GM06990 (cell line): ENCODE results near the gene SH3PXD2B.

Source experiments
- DNase-seq: peaks from one replicate; pipeline ENCODE4 v3.0.0-alpha.2; 2011; ENCODE audit not compliant: insufficient read length; ENCODE audit errors: extremely low read depth
- H3K27me3 ChIP-seq: replicated peaks from 2 replicates; pipeline ENCODE4 v1.6.0; 2011; ENCODE audit warnings: low read length; ENCODE audit not compliant: control insufficient read depth, insufficient read depth
- H3K36me3 ChIP-seq: 2 replicates; pipeline ENCODE4 v1.5.1; 2011; ENCODE audit warnings: low read length; ENCODE audit not compliant: control insufficient read depth, insufficient read depth
- H3K4me3 ChIP-seq: replicated peaks from 2 replicates; pipeline ENCODE4 v1.5.1; 2011; ENCODE audit warnings: low read depth, mild to moderate bottlenecking, control low read depth, low read length
- CTCF ChIP-seq: IDR thresholded peaks from 2 replicates; pipeline ENCODE4 v1.5.1; 2011; ENCODE audit warnings: low read length, control low read depth, mild to moderate bottlenecking, inconsistent platforms; ENCODE audit not compliant: insufficient read depth, poor library complexity, severe bottlenecking

The SH3PXD2B gene

DNA sequence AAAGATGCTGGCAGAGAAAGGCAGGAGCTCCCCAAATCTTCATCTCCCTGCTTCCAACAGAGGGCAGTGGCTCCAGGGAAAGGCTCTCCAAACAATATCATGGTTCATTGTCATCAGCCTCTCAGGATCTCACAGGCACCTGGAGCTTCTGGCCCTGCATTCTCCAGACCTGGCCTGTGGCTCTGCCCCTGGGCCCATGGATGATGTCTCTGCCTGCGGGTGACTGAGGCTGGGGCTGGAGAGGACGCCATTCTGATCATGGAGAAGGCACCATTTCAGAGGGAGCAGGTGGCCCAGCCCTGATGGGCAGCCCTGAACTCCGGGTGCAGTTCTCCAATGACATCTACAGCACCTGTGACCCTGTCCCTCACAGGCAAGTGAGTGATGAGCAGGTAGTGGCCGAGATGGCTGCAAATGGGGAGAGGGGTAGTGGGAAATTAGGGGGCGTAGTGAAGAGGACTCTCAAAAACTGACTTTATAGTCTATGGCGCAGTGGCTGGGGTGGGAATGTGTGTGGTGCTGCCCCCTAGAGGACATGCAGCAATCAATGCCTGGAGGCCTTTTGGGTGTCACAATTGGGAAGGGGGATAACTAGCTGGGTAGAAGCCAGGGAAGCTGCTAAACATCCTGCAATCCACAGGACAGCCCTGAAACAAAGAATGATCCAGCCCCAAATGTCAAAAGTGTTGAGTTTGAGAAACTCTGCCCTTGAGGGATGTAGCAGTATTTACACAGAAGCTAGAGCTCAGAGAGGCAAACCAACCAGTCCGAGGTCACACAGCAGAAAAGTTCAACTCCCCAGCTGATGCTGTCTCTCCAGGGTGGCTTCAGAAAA is 3.2 kb downstream of the SH3PXD2B start:
- H3K27me3 ChIP-seq = peaks cover 6% of the 10 kb centered on the region; the same call in 1 of the 2 replicates
- no peaks in the 10 kb centered on the region for H3K36me3 ChIP-seq
- no peak for DNase-seq
- H3K4me3 ChIP-seq = no peak overlapping the region
- TF ChIP-seq CTCF = peak; percentile 75

- no peaks in the 10 kb centered on the region for H3K36me3 ChIP-seq
- no peak for TF ChIP-seq CTCF
- DNase-seq = no peak
Measured at GRCh38 chr5:172450453-172450852, 3.9 kb downstream of the SH3PXD2B start.

GRCh38 chr5:172448999-172449398 is 5.3 kb downstream of the SH3PXD2B start:
- no peak for TF ChIP-seq CTCF
- H3K36me3 ChIP-seq = no peaks in the 10 kb centered on the region
- peaks cover 7% of the 10 kb centered on the region; the same call in 1 of the 2 replicates for H3K27me3 ChIP-seq
- DNase-seq = no peak
- H3K4me3 ChIP-seq = no peak overlapping the region

More at GRCh38 chr5:172450453-172450852, 3.9 kb downstream of the SH3PXD2B start:
- Histone ChIP-seq H3K4me3 (no peak overlapping the region), H3K27me3 (peaks cover 7% of the 10 kb centered on the region; the same call in 1 of the 2 replicates)

- Histone ChIP-seq H3K36me3 (no peaks in the 10 kb centered on the region), H3K4me3 (no peak overlapping the region), H3K27me3 (peaks cover 5% of the 10 kb centered on the region; the same call in 1 of the 2 replicates)
- no peak for DNase-seq
- peak; percentile 17 for TF ChIP-seq CTCF
Measured at GRCh38 chr5:172447646-172448365, 6.5 kb downstream of the SH3PXD2B start.

DNA sequence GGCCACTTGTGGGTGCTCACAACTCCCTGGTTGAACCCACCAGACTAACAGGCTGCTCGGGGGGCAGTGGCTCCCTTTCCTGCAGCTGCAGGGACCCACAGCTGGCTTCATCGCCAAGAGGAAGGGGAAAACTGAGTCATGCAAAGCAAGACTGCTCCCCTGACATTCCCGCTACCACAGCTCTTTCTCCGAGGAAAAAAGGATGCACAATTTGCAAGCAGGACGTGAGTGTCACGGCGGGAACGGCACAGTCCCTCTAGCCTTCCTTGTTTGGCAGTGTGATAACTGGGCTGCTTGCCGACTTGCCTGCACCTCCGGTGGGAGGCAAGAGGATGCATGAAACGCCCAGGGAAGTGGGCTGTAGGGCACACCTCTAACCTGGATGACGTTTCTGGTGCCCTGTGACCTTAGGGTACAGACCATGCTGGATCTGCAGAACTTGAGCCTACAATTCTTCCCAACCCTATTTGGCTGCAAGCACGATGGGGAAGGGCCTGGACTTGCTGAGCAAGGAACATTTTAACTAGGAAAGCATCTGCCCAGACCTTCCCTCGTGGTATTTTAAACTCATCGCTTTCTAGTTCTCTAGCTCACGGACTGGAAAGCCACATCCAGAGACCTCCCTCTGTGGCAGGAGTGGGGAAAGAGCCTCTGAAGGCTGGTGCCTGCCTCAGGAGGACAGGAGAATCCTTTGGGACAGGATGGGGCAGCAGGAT is 7.8 kb downstream of the SH3PXD2B start:
- Histone ChIP-seq H3K36me3 (no peaks in the 10 kb centered on the region), H3K27me3 (peaks cover 5% of the 10 kb centered on the region; the same call in 1 of the 2 replicates), H3K4me3 (no peak overlapping the region)
- DNase-seq = no peak
- TF ChIP-seq CTCF = no peak
